Measurements from ENCODE around the gene SERPINE3.

GRCh38 chr13:51371768-51372399 lies 32.4 kb downstream of the SERPINE3 start:
- no peak for TF ChIP-seq PATZ1 (CRISPR knock-in tag; IDR thresholded peaks at IDR 0.05; ENCODE audit: borderline replicate concordance)
- no peak for TF ChIP-seq TOX (CRISPR knock-in tag; IDR thresholded peaks at IDR 0.05; ENCODE audit: borderline replicate concordance)
- no peak for TF ChIP-seq ARNTL (CRISPR knock-in tag; IDR thresholded peaks at IDR 0.05; ENCODE audit: borderline replicate concordance, low read depth)
- TF ChIP-seq RARB (CRISPR knock-in tag; IDR thresholded peaks at IDR 0.05), result no peak
- TF ChIP-seq, protein P1, sequence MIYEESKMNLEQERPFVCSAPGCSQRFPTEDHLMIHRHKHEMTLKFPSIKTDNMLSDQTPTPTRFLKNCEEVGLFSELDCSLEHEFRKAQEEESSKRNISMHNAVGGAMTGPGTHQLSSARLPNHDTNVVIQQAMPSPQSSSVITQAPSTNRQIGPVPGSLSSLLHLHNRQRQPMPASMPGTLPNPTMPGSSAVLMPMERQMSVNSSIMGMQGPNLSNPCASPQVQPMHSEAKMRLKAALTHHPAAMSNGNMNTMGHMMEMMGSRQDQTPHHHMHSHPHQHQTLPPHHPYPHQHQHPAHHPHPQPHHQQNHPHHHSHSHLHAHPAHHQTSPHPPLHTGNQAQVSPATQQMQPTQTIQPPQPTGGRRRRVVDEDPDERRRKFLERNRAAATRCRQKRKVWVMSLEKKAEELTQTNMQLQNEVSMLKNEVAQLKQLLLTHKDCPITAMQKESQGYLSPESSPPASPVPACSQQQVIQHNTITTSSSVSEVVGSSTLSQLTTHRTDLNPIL (CRISPR knock-in tag; IDR thresholded peaks at IDR 0.05; ENCODE audit: low read depth), result no peak
- no peak for TF ChIP-seq ZFP30 (CRISPR knock-in tag; IDR thresholded peaks at IDR 0.05)
- TF ChIP-seq OSR1 (CRISPR knock-in tag; IDR thresholded peaks at IDR 0.05), result no peak

Measured in SK-N-SH treated with all-trans-retinoic acid at 6 μM for 48 hours (cell line).